RPMI8226 (cell line): ENCODE measurements around the gene KIF25.

Experiments used
- DNase-seq: peaks from one replicate; pipeline ENCODE4 v3.0.0-alpha.2; 2015

Gene KIF25, protein sequence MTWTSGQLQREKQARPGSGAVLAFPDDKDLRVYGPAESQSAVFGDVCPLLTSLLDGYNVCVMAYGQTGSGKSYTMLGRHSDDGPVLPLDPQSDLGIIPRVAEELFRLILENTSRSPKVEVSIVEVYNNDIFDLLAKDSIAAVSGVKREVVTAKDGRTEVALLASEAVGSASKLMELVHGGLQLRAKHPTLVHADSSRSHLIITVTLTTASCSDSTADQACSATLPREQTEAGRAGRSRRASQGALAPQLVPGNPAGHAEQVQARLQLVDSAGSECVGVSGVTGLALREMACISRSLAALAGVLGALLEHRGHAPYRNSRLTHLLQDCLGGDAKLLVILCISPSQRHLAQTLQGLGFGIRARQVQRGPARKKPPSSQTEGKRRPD

GRCh38 chr6:167997642-167998041 is at the start of gene KIF25:
KIF25 (plus strand) TSS chr6:167997671; CDS start chr6:168029586, 31,915 bp downstream.
- no peak for DNase-seq

DNA sequence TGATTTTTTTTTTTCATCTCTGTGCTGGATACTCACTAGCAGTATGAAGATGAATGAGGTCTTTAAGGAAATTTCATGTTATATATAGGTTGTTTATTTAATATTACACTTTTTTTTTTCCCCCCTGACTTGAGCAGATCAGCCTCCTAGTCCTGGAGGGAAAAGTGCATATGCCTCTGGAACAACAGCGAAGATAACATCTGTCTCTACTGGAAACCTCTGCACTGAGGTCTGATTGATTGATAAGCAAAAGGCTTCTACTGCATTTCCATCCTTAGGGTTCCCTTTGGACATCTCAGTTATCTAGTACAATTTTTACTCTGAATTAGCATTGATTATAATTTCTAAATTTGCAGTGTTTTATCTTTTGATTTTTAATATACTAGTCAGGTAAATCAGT is 49.8 kb upstream of the KIF25 start:
- no peak for DNase-seq

DNA sequence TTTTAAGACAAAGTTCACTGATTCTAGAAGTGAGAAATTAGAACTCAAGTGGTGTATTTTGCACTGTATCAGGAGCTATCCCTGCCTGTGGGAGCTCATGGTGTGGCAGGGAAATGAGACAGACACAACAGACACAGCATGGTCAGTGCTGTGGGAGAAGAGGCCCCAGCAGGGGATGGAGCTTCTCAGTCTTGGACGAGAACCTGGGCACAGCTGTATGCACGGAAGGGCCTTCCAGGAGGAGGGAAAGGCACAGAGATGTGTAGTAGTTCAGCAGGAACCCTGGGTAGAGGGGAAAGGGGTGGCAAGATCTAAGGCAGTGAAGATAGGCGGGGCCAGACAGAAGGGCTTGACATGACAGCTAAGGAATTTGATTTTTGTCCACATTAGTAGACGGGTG is 48.8 kb upstream of the KIF25 start:
- no peak for DNase-seq

DNA sequence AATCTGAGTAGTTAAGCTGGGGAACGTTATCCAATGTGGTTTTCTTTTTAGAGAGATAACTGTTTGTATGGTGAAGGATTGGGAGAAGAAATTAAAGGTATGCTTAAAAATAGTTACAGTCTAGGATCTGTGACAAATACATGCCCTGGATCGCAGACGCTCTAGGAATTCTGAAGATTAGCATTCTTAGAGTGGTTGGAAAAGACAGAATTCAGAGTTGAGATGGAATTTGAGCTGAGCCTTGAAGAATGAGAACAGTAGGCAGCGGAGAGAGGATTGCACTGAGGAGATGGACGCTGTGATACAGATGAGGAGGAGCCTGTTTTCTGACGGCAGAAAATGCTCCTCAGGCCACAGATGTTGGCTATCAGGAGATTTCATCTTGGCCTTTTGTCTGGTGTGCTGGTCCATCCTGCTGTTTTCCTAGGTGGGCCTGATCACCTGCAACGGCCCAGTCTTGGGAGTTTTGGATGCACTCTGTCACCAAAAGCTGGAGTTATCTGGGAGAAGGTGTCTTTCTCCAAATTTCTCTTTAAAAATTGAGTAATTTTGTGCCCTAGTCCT is 48.3 kb upstream of the KIF25 start:
- no peak for DNase-seq

GRCh38 chr6:167951781-167952511 is 45.5 kb upstream of the KIF25 start:
- no peak for DNase-seq

DNA sequence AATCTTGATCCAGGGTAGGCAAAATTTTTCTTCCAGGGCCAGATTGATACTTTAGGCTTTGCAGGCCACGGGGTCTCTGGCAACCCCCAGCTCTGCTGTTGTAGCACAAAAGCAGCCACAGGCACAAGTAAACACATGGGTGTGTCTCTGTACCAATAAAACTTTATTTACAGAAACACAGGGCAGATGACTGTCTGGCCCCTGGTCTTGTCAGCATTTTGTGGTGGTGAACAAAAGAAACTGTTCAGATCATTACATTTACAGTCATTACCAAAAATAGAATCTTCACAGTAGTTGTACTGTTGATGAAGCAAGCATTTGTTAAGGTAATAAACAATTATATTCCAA is 45.0 kb upstream of the KIF25 start:
- DNase-seq, result no peak

- no peak for DNase-seq
Measured at GRCh38 chr6:167953551-167953950, 43.9 kb upstream of the KIF25 start.

DNA sequence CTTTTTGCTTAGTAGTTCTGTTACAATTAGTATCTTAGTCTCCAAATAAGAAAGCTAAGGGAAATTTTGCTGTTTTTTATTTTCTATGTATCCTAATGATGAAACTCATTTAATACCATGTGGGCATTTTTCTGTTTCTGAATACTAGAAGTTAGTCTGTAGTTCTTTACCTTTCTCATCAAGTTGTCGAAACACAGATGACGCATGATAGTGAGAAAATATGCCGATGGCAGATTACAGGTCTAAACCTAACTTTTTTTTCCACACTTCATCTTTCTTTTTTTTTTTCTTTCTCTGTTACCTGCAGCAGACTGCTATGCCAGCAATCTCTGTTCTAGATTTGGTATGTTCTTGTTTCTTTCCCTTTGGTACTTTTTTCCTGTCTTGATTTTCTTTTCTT is 43.3 kb upstream of the KIF25 start:
- no peak for DNase-seq

DNA sequence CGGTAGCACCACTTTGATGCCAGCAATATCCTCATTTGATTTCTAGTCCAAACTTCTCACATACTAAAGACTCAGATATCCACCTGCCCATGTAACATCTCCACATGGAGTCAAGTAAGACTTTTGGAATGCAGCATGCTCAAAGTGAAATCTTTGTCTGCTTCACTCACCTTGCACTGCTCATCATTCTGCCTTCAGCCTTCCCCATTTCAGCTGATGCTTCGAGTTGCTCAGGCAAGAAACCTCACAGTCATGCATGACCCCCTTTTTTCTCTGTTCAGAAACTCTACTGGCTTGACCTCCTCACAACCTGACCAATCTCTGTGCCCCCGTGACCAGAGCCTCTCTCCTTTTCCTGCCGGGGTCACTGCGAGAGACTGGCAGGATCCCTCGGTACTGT is 41.0 kb upstream of the KIF25 start:
- DNase-seq, result no peak

GRCh38 chr6:167956983-167957492 is 40.4 kb upstream of the KIF25 start:
- no peak for DNase-seq

DNA sequence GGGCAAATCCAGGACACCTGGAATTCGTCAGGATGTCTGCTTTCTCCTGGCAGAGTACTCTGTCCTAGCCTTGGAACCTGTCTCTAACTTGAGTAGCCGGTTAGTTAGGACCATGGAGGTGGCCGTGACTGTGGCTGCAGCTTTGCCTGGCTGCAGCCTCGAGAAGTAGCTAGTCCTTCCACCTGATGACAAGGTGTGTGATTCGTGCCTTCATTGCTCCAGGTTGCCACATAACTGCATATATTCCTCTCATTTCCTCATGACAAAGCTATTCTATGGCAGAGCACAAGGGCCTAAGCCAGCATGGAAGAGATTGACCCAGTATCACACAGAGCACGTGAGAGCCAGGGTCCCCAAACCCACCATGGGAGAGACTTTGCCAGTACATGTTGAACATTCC is 39.8 kb upstream of the KIF25 start:
- no peak for DNase-seq

- DNase-seq, result no peak
Measured at GRCh38 chr6:167960579-167960978, 36.9 kb upstream of the KIF25 start.

DNA sequence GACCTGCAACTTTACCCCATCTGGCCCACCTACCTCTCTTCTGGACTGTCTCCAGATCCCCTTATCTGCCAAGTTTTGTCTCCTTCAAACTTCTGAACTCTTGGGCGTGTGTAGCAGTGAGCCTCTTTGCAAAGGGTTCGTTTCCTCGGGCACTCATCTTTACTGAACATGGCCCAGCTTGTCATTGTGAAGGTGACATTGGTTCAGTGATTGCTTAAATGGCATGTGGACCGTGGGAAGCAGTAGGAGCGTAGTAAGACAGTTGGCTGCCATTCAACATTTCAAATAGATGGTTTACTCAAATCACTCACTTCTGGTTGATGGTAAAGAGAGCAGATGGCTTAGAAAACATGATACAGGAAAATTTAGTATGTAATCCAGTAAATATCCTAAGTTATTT is 34.8 kb upstream of the KIF25 start:
- no peak for DNase-seq

DNA sequence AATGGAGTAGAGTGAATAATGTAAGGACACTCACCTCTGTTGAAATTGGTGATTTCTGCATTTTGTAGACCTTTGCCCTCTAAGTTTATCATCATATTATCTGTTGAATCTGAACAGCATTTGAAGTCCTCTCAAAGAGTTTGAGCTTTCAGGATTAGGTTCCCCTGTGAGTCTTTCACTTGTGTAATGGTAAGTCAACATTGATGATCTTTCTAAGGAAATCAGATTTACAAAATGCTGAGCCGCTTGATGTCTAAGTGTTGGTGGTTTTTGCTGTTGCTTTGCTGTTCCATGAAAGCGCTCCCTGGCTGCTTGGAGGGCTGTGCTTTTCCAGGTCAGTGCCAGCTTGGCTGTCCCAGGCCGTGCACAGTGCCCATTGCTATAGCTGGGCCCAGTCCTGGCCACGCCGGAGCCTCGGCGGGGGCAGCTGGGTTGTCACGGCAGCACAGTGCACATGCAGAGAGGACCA is 33.8 kb upstream of the KIF25 start:
- no peak for DNase-seq

- DNase-seq, result no peak
Measured at GRCh38 chr6:167965592-167966539, 31.6 kb upstream of the KIF25 start.

DNA sequence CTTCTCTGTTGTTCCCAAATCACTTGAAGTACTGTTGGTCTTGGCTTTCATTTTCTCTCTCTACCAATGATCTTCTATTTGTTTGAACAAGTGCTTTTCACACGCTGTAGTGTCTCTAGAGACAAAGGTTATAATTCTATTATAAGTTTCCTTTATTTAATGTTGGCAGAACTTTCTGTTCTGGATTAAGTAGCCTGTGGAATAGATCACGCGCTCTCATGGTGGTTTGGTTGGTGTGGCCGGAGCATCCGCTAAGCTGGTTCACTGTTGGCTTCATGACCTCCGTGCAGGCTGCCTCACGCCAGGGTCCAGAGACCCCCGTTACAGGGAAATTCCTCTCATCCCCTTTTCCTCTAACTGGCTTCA is 30.9 kb upstream of the KIF25 start:
- no peak for DNase-seq

GRCh38 chr6:167968091-167968490 is 29.4 kb upstream of the KIF25 start:
- DNase-seq, result peak; percentile 14

DNA sequence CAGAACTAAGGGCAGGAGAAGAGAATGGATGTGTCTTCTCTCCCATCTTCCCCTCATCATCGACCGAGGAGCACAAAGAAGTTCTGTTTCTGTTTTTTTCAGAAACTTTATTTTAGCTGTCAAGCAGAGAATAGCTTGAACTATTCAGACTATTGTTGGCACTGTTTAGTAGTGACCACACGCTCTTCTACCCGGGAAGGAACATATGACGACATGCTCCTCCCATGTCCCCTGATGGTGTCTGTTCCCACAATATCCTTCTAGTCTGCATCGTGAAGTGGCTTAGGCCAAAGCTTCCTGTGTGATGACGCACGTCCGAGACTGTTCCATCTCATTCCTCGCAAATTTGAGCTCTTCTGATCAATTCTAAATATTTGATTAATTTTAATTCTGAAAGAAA is 27.2 kb upstream of the KIF25 start:
- no peak for DNase-seq

DNA sequence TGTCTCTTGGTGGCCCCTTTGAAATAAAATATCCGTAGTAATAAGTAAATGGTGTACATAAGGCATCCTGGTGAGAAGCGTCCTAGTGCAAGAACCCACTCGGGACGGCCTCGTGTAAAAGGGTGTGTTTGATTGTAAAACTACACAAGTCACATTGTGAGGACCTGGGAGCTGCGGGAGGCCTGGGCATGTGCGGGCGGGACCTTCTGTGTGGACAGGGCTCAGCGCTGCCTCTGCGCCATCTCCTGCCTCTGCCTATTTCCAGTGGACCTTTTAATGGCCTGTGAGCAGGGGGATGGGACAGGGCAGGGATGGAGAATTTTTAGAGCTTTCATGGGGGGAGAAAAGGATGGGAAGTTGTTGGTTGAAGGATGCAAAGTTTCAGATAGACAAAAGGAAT is 25.3 kb upstream of the KIF25 start:
- no peak for DNase-seq

- DNase-seq, result no peak
Measured at GRCh38 chr6:167973148-167973885, 24.2 kb upstream of the KIF25 start.

GRCh38 chr6:167974640-167975344 is 22.7 kb upstream of the KIF25 start:
- no peak for DNase-seq
